ENCODE measurements around the gene TRIM3.

Gene TRIM3

DNA sequence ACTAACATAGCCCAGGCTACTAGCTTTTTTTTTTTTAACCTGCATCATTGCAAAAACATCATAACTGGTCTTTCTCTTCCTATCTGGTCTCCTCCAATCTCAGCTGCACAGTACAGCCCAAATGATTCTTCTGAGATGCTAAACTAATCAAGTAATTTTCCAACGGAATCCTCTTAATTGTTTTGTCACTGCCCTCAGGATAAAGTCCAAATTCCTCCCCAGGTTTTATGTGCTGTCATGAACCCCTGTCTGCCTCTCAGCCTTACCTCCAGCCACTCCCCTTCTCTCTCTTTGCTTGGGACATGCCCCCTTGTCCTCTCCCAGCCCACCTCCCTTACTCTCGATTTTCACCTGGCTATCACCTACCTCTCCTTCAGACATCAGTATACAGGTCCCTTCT, 67.4 kb downstream of the TRIM3 start:
- no peak overlapping the region for H3K4me2 ChIP-seq (ENCODE audit: low read length)
- H3K4me3 ChIP-seq (ENCODE audit: low read length) = no peak overlapping the region
- no peaks in the 10 kb centered on the region for H3K9me3 ChIP-seq (replicated peaks; ENCODE audit: low read length)
- peaks cover 4% of the 10 kb centered on the region for H3K4me1 ChIP-seq (ENCODE audit: control insufficient read depth, insufficient read depth, low read length)
- H3K27me3 ChIP-seq (ENCODE audit: control insufficient read depth, insufficient read depth, low read length) = no peaks in the 10 kb centered on the region
- no peaks in the 10 kb centered on the region for H3K36me3 ChIP-seq (ENCODE audit: insufficient read depth, low read length)
- no peak overlapping the region for H3K9ac ChIP-seq (ENCODE audit: low read depth, low read length)

DNA sequence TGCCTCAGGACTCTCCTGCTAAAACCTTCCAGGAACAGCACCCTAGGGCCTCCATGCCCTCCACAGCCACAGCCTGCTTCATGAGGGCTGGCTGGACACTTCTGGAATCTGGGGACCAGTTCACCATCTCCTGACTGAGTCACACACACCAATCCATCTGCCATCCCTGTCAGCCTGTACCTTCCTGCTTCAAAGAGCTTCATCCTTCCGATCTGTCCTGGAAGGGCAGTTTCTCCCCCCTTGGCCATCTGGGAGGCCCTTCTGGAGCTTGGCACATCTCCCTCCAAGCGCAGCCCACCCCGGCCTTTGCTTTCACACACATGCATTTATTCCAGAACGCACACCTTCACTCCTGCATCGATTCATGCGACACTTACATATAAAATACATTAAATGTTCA, 67.9 kb downstream of the TRIM3 start:
- Histone ChIP-seq H3K36me3 (ENCODE audit: insufficient read depth, low read length) (no peaks in the 10 kb centered on the region), H3K27me3 (ENCODE audit: control insufficient read depth, insufficient read depth, low read length) (no peaks in the 10 kb centered on the region), H3K9me3 (replicated peaks; ENCODE audit: low read length) (no peaks in the 10 kb centered on the region), H3K4me1 (ENCODE audit: control insufficient read depth, insufficient read depth, low read length) (peaks cover 4% of the 10 kb centered on the region), H3K9ac (ENCODE audit: low read depth, low read length) (no peak overlapping the region), H3K4me3 (ENCODE audit: low read length) (no peak overlapping the region), H3K4me2 (ENCODE audit: low read length) (no peak overlapping the region)

DNA sequence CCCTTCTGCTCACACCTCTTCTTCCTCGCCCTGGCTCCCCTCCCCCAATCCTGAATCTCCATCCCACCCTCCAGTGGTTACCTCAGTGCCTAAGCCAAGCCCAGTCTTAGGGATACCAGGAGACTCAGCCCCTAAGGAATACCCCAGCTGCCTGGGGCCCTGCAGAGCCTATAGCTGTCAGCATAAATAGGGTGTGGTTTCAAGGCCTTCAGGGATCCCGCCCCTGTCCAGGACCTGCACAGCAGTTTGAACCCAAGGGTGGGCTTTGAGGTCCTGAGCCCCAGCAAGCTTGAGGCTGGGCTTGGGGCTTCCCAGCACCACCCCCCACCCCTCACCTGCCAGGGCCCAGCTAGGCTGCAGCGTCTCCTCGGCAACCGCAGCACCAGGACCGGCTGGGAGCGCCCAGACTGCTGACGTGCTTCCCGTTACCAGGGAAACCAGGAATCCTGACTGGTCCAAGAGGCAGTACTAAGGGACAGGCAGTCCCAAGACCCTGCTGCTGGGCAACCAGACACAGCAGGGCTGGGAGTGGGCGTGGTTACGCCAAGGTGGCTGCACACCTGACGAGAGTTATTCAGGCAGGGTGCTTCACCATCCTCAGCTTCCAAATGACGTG, 68.6 kb downstream of the TRIM3 start:
- Histone ChIP-seq H3K4me1 (ENCODE audit: control insufficient read depth, insufficient read depth, low read length) (peaks cover 4% of the 10 kb centered on the region), H3K27me3 (ENCODE audit: control insufficient read depth, insufficient read depth, low read length) (no peaks in the 10 kb centered on the region), H3K4me2 (ENCODE audit: low read length) (no peak overlapping the region), H3K9ac (ENCODE audit: low read depth, low read length) (no peak overlapping the region), H3K9me3 (replicated peaks; ENCODE audit: low read length) (no peaks in the 10 kb centered on the region), H3K36me3 (ENCODE audit: insufficient read depth, low read length) (no peaks in the 10 kb centered on the region), H3K4me3 (ENCODE audit: low read length) (no peak overlapping the region)

DNA sequence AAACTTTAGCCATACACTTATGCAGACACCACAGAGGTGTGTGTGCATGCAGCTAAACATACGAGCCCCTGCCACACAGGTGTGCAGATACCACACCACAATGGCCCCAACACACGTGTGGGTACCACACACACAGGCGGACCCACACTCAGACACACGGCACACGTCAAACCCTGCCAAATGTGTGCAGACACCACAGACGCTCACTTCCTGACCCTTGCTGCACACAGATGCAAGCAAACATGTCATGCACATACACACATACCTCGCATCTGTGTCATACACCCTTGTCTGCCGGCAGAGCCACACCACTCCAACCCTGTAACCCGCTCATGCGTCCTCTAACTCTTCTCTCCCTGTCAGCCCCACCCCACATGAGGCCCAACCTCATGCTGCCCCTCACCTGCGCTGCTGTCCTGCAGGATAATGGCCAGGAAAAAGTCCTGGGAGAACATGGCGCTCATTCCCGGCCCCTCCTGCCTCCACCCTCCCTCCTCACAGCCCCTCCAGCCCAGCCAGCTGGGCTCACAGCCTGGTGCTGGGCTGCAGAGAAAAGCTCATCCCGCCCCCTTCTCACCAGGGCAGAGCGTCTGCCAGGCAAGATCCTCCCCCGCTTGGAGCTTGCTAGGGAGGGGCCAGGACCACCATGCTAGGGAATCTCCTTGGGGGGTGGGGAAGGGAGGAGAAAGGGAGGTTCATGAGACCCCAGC, 69.2 kb downstream of the TRIM3 start:
- Histone ChIP-seq H3K27me3 (ENCODE audit: control insufficient read depth, insufficient read depth, low read length) (no peaks in the 10 kb centered on the region), H3K36me3 (ENCODE audit: insufficient read depth, low read length) (no peaks in the 10 kb centered on the region), H3K9ac (ENCODE audit: low read depth, low read length) (no peak overlapping the region), H3K4me3 (ENCODE audit: low read length) (no peak overlapping the region), H3K4me1 (ENCODE audit: control insufficient read depth, insufficient read depth, low read length) (peaks cover 4% of the 10 kb centered on the region), H3K9me3 (replicated peaks; ENCODE audit: low read length) (no peaks in the 10 kb centered on the region), H3K4me2 (ENCODE audit: low read length) (no peak overlapping the region)

- H3K4me3 ChIP-seq (ENCODE audit: low read length) = no peak overlapping the region
- H3K4me2 ChIP-seq (ENCODE audit: low read length) = no peak overlapping the region
- H3K4me1 ChIP-seq (ENCODE audit: control insufficient read depth, insufficient read depth, low read length) = peaks cover 4% of the 10 kb centered on the region
- H3K9me3 ChIP-seq (replicated peaks; ENCODE audit: low read length) = no peaks in the 10 kb centered on the region
- H3K9ac ChIP-seq (ENCODE audit: low read depth, low read length) = no peak overlapping the region
- no peaks in the 10 kb centered on the region for H3K27me3 ChIP-seq (ENCODE audit: control insufficient read depth, insufficient read depth, low read length)
- H3K36me3 ChIP-seq (ENCODE audit: insufficient read depth, low read length) = no peaks in the 10 kb centered on the region
These were observed 70.2 kb downstream of the TRIM3 start for GRCh38 chr11:6403539-6403938.

GRCh38 chr11:6402561-6402981, 71.2 kb downstream of the TRIM3 start:
- Histone ChIP-seq H3K4me2 (ENCODE audit: low read length) (no peak overlapping the region), H3K27me3 (ENCODE audit: control insufficient read depth, insufficient read depth, low read length) (no peaks in the 10 kb centered on the region), H3K4me3 (ENCODE audit: low read length) (no peak overlapping the region), H3K4me1 (ENCODE audit: control insufficient read depth, insufficient read depth, low read length) (peaks cover 4% of the 10 kb centered on the region), H3K9me3 (replicated peaks; ENCODE audit: low read length) (no peaks in the 10 kb centered on the region), H3K9ac (ENCODE audit: low read depth, low read length) (no peak overlapping the region), H3K36me3 (ENCODE audit: insufficient read depth, low read length) (no peaks in the 10 kb centered on the region)

- Histone ChIP-seq H3K4me3 (ENCODE audit: low read length) (no peak overlapping the region), H3K9ac (ENCODE audit: low read depth, low read length) (no peak overlapping the region), H3K4me2 (ENCODE audit: low read length) (no peak overlapping the region), H3K9me3 (replicated peaks; ENCODE audit: low read length) (no peaks in the 10 kb centered on the region), H3K4me1 (ENCODE audit: control insufficient read depth, insufficient read depth, low read length) (peaks cover 4% of the 10 kb centered on the region), H3K36me3 (ENCODE audit: insufficient read depth, low read length) (no peaks in the 10 kb centered on the region), H3K27me3 (ENCODE audit: control insufficient read depth, insufficient read depth, low read length) (no peaks in the 10 kb centered on the region)
These were observed 71.7 kb downstream of the TRIM3 start for GRCh38 chr11:6402061-6402470.

GRCh38 chr11:6401464-6401863, 72.3 kb downstream of the TRIM3 start:
- H3K4me2 ChIP-seq (ENCODE audit: low read length) = no peak overlapping the region
- H3K9me3 ChIP-seq (replicated peaks; ENCODE audit: low read length) = no peaks in the 10 kb centered on the region
- no peak overlapping the region for H3K9ac ChIP-seq (ENCODE audit: low read depth, low read length)
- H3K4me3 ChIP-seq (ENCODE audit: low read length) = no peak overlapping the region
- H3K4me1 ChIP-seq (ENCODE audit: control insufficient read depth, insufficient read depth, low read length) = peaks cover 4% of the 10 kb centered on the region
- no peaks in the 10 kb centered on the region for H3K27me3 ChIP-seq (ENCODE audit: control insufficient read depth, insufficient read depth, low read length)
- H3K36me3 ChIP-seq (ENCODE audit: insufficient read depth, low read length) = no peaks in the 10 kb centered on the region

DNA sequence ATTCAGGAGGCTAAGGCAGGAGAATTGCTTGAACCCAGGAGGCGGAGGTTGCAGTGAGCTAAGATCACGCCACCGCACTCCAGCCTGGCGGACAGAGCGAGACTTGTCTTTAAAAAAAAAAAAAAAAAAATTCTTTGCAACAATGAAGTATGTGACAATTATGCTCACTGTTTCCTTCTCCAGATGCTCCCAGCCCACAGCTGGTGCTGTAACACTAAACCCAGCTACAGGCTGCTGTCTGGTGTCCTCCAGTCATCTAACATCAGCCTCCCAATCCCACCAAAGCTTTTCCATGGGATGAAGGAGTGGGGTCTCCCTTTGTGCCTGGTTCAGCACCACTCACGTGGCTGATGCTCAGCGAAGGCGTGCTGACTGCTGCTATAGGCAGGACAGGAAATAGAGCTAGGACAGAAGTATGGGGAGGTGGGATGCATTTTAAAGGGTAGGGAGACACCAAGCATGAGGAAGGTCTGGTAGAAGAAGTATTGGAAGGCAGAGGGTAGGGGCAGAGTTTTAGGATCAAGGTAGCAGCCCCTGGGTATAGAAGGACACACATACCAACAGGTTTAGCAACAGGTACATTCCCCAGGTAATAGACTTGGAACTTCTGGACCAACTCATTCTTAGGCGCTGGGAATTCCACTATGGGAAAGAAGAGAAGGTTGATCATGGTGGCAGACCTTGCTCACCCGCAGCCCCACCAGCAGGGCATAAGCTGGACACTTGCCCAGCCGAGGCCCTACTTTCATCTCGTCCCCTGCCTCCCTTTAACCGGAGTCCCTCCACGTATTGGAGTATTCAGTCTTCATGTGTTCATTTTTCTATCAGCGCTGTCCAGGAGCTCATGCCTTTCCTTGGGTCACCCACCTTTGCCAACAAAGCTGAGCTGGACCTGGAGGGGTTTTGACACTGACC, 73.1 kb downstream of the TRIM3 start:
- Histone ChIP-seq H3K4me3 (ENCODE audit: low read length) (no peak overlapping the region), H3K27me3 (ENCODE audit: control insufficient read depth, insufficient read depth, low read length) (no peaks in the 10 kb centered on the region), H3K4me1 (ENCODE audit: control insufficient read depth, insufficient read depth, low read length) (peaks cover 4% of the 10 kb centered on the region), H3K4me2 (ENCODE audit: low read length) (no peak overlapping the region), H3K9me3 (replicated peaks; ENCODE audit: low read length) (no peaks in the 10 kb centered on the region), H3K9ac (ENCODE audit: low read depth, low read length) (no peak overlapping the region), H3K36me3 (ENCODE audit: insufficient read depth, low read length) (no peaks in the 10 kb centered on the region)

Data from skeletal muscle satellite cell (primary cell).